SW 1271 (cell line): ENCODE data around the gene STARD8.
"Not testable (repeated sequence)": the region's sequence is repeated elsewhere in the genome, so short reads cannot be mapped to it uniquely, and the experiment has no call there.

Source experiments
- DNase-seq, 2 experiments: peaks; one replicate each; lab custom pipeline; 2025; lab: John Stamatoyannopoulos, UW

The STARD8 gene

GRCh38 chrX:68719181-68719903 lies 71.9 kb downstream of the STARD8 start:
- DNase-seq: no peak

- peak in 1 of 2 experiments; percentile 1 for DNase-seq
Measured at GRCh38 chrX:68719904-68720614, 72.6 kb downstream of the STARD8 start.

- no peak for DNase-seq
Measured at GRCh38 chrX:68720851-68721250, 73.4 kb downstream of the STARD8 start.

GRCh38 chrX:68721546-68721945 lies 74.1 kb downstream of the STARD8 start:
- DNase-seq: no peak

- no peak for DNase-seq
Measured at GRCh38 chrX:68721991-68722860, 74.8 kb downstream of the STARD8 start.

GRCh38 chrX:68723491-68724155 lies 76.2 kb downstream of the STARD8 start:
- no peak for DNase-seq

- no peak for DNase-seq
Measured at GRCh38 chrX:68724531-68725020, 77.1 kb downstream of the STARD8 start.

GRCh38 chrX:68725756-68726365 lies 78.4 kb downstream of the STARD8 start:
- DNase-seq: no peak

GRCh38 chrX:68726366-68726765 lies 78.9 kb downstream of the STARD8 start:
- DNase-seq: no peak

GRCh38 chrX:68727696-68728095 lies 80.2 kb downstream of the STARD8 start:
- DNase-seq: no peak

- DNase-seq: no peak
Measured at GRCh38 chrX:68728186-68728585, 80.7 kb downstream of the STARD8 start.

- DNase-seq: no peak
Measured at GRCh38 chrX:68731254-68731653, 83.8 kb downstream of the STARD8 start.

GRCh38 chrX:68732906-68733493 lies 85.5 kb downstream of the STARD8 start:
- DNase-seq: peak in 1 of 2 experiments; percentile 1

- no peak for DNase-seq
Measured at GRCh38 chrX:68735266-68735665, 87.8 kb downstream of the STARD8 start.

GRCh38 chrX:68741864-68742263 lies 94.4 kb downstream of the STARD8 start:
- DNase-seq: not testable (repeated sequence)

- no peak for DNase-seq
Measured at GRCh38 chrX:68743754-68744153, 96.3 kb downstream of the STARD8 start.

GRCh38 chrX:68746988-68747387 lies 99.5 kb downstream of the STARD8 start:
- no peak for DNase-seq

GRCh38 chrX:68748030-68748429 lies 100.6 kb downstream of the STARD8 start:
- no peak for DNase-seq

- no peak for DNase-seq
Measured at GRCh38 chrX:68749426-68749825, 102.0 kb downstream of the STARD8 start.

GRCh38 chrX:68750316-68750715 lies 102.8 kb downstream of the STARD8 start:
- DNase-seq: no peak

GRCh38 chrX:68751372-68751771 lies 103.9 kb downstream of the STARD8 start:
- no peak for DNase-seq
